ENCODE measurements around the gene STK24.

The STK24 gene

DNA sequence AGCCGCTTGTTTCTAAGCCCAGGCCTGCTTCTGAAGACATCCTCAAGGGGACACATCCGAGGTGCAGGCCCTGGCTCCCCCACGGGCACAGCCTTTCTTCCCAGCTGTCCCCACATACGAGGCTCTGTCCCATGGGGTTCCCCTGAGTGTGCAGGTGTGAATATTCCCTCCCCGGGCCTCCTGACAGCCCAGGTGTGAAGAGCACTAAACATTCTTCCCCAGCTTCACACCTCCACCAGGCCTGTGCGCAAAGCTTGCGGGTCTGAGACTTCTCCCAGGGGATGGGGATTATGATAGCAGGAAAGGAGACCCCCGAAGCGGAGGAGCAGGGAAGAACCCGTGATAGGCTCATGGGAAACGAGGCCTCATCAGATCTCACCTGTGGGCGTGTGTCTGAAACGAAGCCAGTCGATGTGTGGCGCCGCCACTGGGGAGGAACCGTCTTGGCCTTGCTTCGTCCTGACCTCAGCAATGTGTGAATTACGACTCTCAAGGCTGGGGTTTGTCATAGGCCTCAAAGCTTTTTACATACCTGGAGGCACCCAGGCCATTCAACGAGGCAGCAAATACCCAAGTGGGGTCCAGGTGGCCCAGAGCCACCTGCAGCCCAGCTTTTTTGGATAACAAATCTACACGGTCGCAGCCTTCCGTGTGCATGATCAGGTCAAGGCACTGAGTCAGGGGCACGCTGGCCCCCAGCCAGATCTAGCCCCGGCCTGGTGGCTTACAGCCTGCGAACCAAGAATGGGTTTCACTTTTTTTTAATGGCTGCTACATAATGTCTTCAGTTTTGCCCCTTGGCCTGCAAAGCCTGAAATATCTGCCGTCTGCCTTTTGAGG, 134.3 kb downstream of the STK24 start:
- H3K9ac ChIP-seq (ENCODE audit: low read length) = no peak overlapping the region

DNA sequence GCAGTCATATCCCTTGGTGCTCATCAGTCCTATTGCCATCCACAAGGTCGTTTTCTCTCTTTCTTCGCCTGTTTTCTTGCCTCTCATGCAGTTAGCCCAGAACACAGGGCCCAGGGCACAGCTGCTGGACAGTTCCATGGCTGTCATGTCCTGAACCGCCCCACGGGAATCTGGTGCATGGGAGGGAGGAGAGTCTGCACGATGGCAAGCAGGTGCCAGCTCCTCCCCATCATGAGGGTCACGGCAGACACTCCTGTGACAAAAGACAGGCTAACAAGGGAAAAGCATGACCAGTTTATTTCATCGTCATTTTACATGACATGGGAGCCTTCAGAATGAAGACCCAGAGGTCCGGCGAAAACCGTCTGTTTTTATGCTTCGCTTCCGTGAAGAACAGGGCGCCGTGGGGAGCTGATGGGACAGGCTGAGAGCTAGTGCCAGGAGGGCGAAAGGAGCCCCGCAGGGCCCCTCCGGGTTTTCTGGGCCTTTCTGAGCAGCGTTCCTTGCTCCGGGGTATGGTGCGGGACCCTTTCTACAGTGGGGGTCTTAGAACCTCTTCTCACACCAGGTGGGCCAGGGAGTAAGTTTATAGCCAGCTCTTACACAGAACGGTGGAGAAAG, 135.7 kb downstream of the STK24 start:
- no peaks in the 10 kb centered on the region for H3K9me2 ChIP-seq (replicated peaks; ENCODE audit: insufficient read depth, low read length)
- H3K79me2 ChIP-seq (ENCODE audit: low read length) = no peaks in the 10 kb centered on the region
- no peaks in the 10 kb centered on the region for H4K20me1 ChIP-seq (ENCODE audit: insufficient read depth, low read length)
- no peak overlapping the region for H3K4me3 ChIP-seq (ENCODE audit: low read length)
- H3K4me1 ChIP-seq (ENCODE audit: low read length) = no peaks in the 10 kb centered on the region
- TF ChIP-seq EZH2 (optimal IDR thresholded peaks at IDR 0.05; ENCODE audit: low read depth, low read length) (no peak), CTCF (IDR thresholded peaks at IDR 0.05; ENCODE audit: low read length) (no peak), EZH2phosphoT487 (IDR thresholded peaks at IDR 0.05; ENCODE audit: low read length) (no peak)
- no peaks in the 10 kb centered on the region for H3K27me3 ChIP-seq (replicated peaks; ENCODE audit: insufficient read depth, low read length)
- H3F3A ChIP-seq (ENCODE audit: insufficient read depth, low read length) = no peaks in the 10 kb centered on the region
- no peak overlapping the region for H3K27ac ChIP-seq (ENCODE audit: low read length)
- no peaks in the 10 kb centered on the region for H3K9me3 ChIP-seq (replicated peaks; ENCODE audit: insufficient read depth, low read length)
- no peak overlapping the region for H2AFZ ChIP-seq (ENCODE audit: low read length)
- H3K4me2 ChIP-seq (ENCODE audit: low read depth, low read length) = no peak overlapping the region
- no peaks in the 10 kb centered on the region for H3K36me3 ChIP-seq (replicated peaks; ENCODE audit: insufficient read depth, low read length)
- H3K9ac ChIP-seq (ENCODE audit: low read length) = no peak overlapping the region
- no peak for DNase-seq

More for the DNA sequence above, 134.3 kb downstream of the STK24 start:
- Histone ChIP-seq H3K9me2 (replicated peaks; ENCODE audit: insufficient read depth, low read length) (no peaks in the 10 kb centered on the region), H4K20me1 (ENCODE audit: insufficient read depth, low read length) (no peaks in the 10 kb centered on the region), H3F3A (ENCODE audit: insufficient read depth, low read length) (no peaks in the 10 kb centered on the region), H3K4me3 (ENCODE audit: low read length) (no peak overlapping the region), H2AFZ (ENCODE audit: low read length) (no peak overlapping the region), H3K36me3 (replicated peaks; ENCODE audit: insufficient read depth, low read length) (no peaks in the 10 kb centered on the region), H3K27ac (ENCODE audit: low read length) (no peak overlapping the region), H3K27me3 (replicated peaks; ENCODE audit: insufficient read depth, low read length) (no peaks in the 10 kb centered on the region), H3K9me3 (replicated peaks; ENCODE audit: insufficient read depth, low read length) (no peaks in the 10 kb centered on the region), H3K4me2 (ENCODE audit: low read depth, low read length) (no peak overlapping the region), H3K79me2 (ENCODE audit: low read length) (no peaks in the 10 kb centered on the region), H3K4me1 (ENCODE audit: low read length) (no peaks in the 10 kb centered on the region)
- TF ChIP-seq EZH2 (optimal IDR thresholded peaks at IDR 0.05; ENCODE audit: low read depth, low read length) = no peak
- TF ChIP-seq CTCF (IDR thresholded peaks at IDR 0.05; ENCODE audit: low read length) = no peak
- no peak for TF ChIP-seq EZH2phosphoT487 (IDR thresholded peaks at IDR 0.05; ENCODE audit: low read length)
- no peak for DNase-seq

DNA sequence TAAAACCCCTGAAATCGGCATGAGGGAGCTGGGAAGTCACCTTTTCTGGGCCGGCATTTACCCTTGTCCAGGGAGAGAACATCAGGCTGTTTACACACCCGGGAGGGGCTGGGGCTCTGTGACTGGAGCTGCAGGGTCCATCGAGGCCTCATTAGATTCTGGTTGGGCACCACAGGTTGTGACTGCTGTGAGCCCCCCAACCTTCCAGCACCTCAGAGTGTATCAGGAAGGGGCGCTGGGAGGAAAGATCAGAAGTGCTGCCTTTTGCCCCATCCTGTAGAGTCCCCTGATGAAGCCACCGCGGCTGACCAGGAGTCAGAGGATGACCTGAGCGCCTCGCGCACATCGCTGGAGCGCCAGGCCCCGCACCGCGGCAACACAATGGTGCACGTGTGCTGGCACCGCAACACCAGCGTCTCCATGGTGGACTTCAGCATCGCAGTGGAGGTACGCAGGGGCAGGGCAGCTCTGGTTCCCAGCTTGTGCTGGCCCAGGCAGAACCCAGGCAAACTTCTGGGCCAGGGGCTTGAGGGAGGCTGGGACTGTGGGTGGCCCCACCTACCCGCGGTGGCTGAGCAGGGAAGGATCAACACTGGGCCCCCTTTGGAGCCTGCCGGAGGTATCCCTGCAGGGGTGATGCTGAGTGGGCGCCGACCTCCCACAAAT, 136.4 kb downstream of the STK24 start:
- H2AFZ ChIP-seq (ENCODE audit: low read length) = no peak overlapping the region
- H3F3A ChIP-seq (ENCODE audit: insufficient read depth, low read length) = no peaks in the 10 kb centered on the region
- TF ChIP-seq EZH2 (optimal IDR thresholded peaks at IDR 0.05; ENCODE audit: low read depth, low read length) = no peak
- TF ChIP-seq EZH2phosphoT487 (IDR thresholded peaks at IDR 0.05; ENCODE audit: low read length) = no peak
- no peak for TF ChIP-seq CTCF (IDR thresholded peaks at IDR 0.05; ENCODE audit: low read length)
- H3K4me3 ChIP-seq (ENCODE audit: low read length) = no peak overlapping the region
- no peaks in the 10 kb centered on the region for H3K9me3 ChIP-seq (replicated peaks; ENCODE audit: insufficient read depth, low read length)
- H3K4me1 ChIP-seq (ENCODE audit: low read length) = no peaks in the 10 kb centered on the region
- no peak overlapping the region for H3K9ac ChIP-seq (ENCODE audit: low read length)
- no peaks in the 10 kb centered on the region for H3K36me3 ChIP-seq (replicated peaks; ENCODE audit: insufficient read depth, low read length)
- no peaks in the 10 kb centered on the region for H4K20me1 ChIP-seq (ENCODE audit: insufficient read depth, low read length)
- no peaks in the 10 kb centered on the region for H3K79me2 ChIP-seq (ENCODE audit: low read length)
- no peak overlapping the region for H3K4me2 ChIP-seq (ENCODE audit: low read depth, low read length)
- no peaks in the 10 kb centered on the region for H3K27me3 ChIP-seq (replicated peaks; ENCODE audit: insufficient read depth, low read length)
- H3K27ac ChIP-seq (ENCODE audit: low read length) = no peak overlapping the region
- DNase-seq = no peak
- H3K9me2 ChIP-seq (replicated peaks; ENCODE audit: insufficient read depth, low read length) = no peaks in the 10 kb centered on the region

Measured in MM.1S (cell line).